GM23338 (cell line): ENCODE data around the gene PLEKHD1.

Source experiments
- JUNB ChIP-seq: IDR thresholded peaks from one replicate; pipeline ENCODE4 v1.6.1; 2016; ENCODE audit warnings: antibody characterized with exemption; ENCODE audit not compliant: unreplicated experiment
- TF ChIP-seq, protein P1 (sequence below), 2 experiments: fragments of 200-600 bp in 1 of 2; sonication (generic) in 1 of 2; conservative IDR thresholded peaks; 2 replicates each; pipeline versions ENCODE4 v1.5.1 to v1.6.1; 2016 to 2017; ENCODE audit warnings: antibody characterized with exemption in 2 of 2, low read depth in 2 of 2, mild to moderate bottlenecking in 2 of 2, moderate library complexity in 1 of 2

DNA sequence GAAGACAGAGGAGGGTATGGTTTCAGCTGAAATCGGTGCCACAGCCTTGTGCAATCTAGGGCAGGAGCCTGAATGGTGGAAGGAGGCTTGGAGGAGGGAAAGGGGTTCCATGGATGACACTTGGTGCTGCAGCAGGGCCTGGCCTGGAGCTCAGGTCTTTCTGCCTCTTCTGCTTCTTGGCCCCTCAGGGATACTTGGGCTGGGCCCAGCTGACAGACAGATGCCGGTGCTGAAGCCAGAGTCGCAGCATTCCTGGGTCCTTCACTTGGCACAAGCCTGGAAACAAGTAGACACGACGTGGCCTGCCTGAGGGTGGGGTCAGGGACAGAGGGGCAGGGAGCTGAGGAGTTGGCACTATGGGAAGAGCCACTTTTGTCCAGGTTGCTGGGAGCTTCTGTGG lies 4.4 kb upstream of the PLEKHD1 start:
- TF ChIP-seq, protein P1, sequence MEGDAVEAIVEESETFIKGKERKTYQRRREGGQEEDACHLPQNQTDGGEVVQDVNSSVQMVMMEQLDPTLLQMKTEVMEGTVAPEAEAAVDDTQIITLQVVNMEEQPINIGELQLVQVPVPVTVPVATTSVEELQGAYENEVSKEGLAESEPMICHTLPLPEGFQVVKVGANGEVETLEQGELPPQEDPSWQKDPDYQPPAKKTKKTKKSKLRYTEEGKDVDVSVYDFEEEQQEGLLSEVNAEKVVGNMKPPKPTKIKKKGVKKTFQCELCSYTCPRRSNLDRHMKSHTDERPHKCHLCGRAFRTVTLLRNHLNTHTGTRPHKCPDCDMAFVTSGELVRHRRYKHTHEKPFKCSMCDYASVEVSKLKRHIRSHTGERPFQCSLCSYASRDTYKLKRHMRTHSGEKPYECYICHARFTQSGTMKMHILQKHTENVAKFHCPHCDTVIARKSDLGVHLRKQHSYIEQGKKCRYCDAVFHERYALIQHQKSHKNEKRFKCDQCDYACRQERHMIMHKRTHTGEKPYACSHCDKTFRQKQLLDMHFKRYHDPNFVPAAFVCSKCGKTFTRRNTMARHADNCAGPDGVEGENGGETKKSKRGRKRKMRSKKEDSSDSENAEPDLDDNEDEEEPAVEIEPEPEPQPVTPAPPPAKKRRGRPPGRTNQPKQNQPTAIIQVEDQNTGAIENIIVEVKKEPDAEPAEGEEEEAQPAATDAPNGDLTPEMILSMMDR (conservative IDR thresholded peaks at IDR 0.05; ENCODE audit: low read depth in 2 of 2) = no peak
- TF ChIP-seq JUNB = no peak
